ENCODE results near the gene DLG2.

The DLG2 gene

DNA sequence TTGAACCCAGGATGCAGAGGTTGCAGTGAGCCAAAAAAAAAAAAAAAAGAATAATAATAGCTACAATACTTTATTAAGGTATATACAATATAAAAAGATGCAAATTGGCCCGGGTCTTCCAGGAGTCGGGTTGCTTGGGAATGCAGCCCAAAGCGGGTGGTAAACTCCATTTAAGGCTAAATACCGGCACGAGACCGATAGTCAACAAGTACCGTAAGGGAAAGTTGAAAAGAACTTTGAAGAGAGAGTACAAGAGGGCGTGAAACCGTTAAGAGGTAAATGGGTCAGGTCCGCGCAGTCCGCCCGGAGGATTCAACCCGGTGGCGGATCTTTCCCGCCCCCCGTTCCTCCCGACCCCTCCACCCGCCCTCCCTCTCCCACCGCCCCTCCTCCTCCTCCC is 143.3 kb downstream of the DLG2 start:
- no peak overlapping the region for H3K4me3 ChIP-seq (ENCODE audit: low read depth, low read length)
- TF ChIP-seq, protein P1, sequence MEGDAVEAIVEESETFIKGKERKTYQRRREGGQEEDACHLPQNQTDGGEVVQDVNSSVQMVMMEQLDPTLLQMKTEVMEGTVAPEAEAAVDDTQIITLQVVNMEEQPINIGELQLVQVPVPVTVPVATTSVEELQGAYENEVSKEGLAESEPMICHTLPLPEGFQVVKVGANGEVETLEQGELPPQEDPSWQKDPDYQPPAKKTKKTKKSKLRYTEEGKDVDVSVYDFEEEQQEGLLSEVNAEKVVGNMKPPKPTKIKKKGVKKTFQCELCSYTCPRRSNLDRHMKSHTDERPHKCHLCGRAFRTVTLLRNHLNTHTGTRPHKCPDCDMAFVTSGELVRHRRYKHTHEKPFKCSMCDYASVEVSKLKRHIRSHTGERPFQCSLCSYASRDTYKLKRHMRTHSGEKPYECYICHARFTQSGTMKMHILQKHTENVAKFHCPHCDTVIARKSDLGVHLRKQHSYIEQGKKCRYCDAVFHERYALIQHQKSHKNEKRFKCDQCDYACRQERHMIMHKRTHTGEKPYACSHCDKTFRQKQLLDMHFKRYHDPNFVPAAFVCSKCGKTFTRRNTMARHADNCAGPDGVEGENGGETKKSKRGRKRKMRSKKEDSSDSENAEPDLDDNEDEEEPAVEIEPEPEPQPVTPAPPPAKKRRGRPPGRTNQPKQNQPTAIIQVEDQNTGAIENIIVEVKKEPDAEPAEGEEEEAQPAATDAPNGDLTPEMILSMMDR (IDR thresholded peaks at IDR 0.05; ENCODE audit: low read depth, low read length) = no peak

GRCh38 chr11:85481862-85482261 is 145.3 kb downstream of the DLG2 start:
- H3K4me3 ChIP-seq (ENCODE audit: low read depth, low read length) = no peak overlapping the region
- TF ChIP-seq, protein P1 (IDR thresholded peaks at IDR 0.05; ENCODE audit: low read depth, low read length) = no peak

GRCh38 chr11:85475660-85476517 is 151.3 kb downstream of the DLG2 start:
- TF ChIP-seq, protein P1 (IDR thresholded peaks at IDR 0.05; ENCODE audit: low read depth, low read length) = no peak
- no peak overlapping the region for H3K4me3 ChIP-seq (ENCODE audit: low read depth, low read length)

GRCh38 chr11:85472953-85473352 is 154.2 kb downstream of the DLG2 start:
- TF ChIP-seq, protein P1 (IDR thresholded peaks at IDR 0.05; ENCODE audit: low read depth, low read length) = no peak
- H3K4me3 ChIP-seq (ENCODE audit: low read depth, low read length) = no peak overlapping the region

DNA sequence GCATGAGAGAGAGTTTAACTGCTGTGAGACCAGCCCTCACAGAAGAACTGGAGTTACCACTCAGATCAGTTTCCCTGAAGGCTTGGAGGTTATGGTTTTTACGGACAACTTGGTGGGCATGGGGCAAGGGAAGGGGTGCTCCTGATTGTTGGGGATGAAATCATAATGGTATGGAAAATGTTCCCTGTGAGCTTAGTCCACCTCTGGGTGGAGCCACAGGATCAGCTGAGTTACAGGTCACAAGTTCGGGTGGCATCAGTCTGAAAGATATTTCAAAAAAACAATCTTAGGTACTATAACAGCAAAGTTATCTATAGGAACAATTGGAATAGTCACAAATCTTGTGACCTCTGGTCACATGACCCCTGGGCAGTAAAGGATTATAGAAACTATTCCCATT is 162.9 kb downstream of the DLG2 start:
- H3K4me3 ChIP-seq (ENCODE audit: low read depth, low read length) = no peak overlapping the region
- TF ChIP-seq, protein P1 (IDR thresholded peaks at IDR 0.05; ENCODE audit: low read depth, low read length) = no peak

DNA sequence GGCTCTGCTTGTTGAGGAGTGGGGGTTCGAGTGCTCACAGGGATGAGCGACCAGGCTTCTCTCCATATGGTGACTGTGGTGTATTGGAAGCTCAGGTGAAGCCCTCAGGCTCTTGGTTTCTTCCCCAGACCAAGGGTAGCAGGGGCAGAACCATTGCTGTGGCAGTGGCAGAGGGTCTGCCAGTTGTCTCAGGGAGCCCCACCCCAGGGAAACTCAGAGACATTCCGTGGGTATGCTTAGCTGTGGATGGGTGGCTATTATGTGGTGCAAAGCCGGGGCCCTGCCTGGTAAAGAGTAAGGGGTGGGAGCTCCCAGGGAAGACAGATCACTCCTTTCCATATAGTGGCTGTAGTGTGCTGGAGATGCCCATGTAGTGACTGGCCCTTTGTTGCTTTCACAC is 167.8 kb downstream of the DLG2 start:
- TF ChIP-seq, protein P1 (IDR thresholded peaks at IDR 0.05; ENCODE audit: low read depth, low read length) = no peak
- no peak overlapping the region for H3K4me3 ChIP-seq (ENCODE audit: low read depth, low read length)

- no peak overlapping the region for H3K4me3 ChIP-seq (ENCODE audit: low read depth, low read length)
- TF ChIP-seq, protein P1 (IDR thresholded peaks at IDR 0.05; ENCODE audit: low read depth, low read length) = no peak
Observed at GRCh38 chr11:85444479-85444878, 182.7 kb downstream of the DLG2 start.

Measured in WI38 (cell line).